Dendritic cell treated with granulocyte-macrophage colony-stimulating factor and Interleukin-4, amounts not matched to agents 40 ng/mL and 50 ng/mL, for 4 days (primary cell): ENCODE data around the gene PGGT1B.
"Not testable (repeated sequence)": the region's sequence is repeated elsewhere in the genome, so short reads cannot be mapped to it uniquely, and the experiment has no call there.

Experiments
- H3K27ac Mint-ChIP-seq: one replicate; pipeline ENCODE4 v1.8.0; 2022; ENCODE audit warnings: mild to moderate bottlenecking, mixed read lengths
- H3K27me3 Mint-ChIP-seq: one replicate; pipeline ENCODE4 v1.8.0; 2022; ENCODE audit warnings: mild to moderate bottlenecking, mixed read lengths
- H3K36me3 Mint-ChIP-seq: one replicate; pipeline ENCODE4 v1.8.0; 2022; ENCODE audit warnings: low read depth, mixed read lengths
- H3K4me1 Mint-ChIP-seq: one replicate; pipeline ENCODE4 v1.8.0; 2022; ENCODE audit warnings: low read depth, mixed read lengths
- H3K4me3 Mint-ChIP-seq: one replicate; pipeline ENCODE4 v1.8.0; 2022; ENCODE audit warnings: mild to moderate bottlenecking, moderate library complexity, mixed read lengths
- H3K9me3 Mint-ChIP-seq: one replicate; pipeline ENCODE4 v1.8.0; 2022; ENCODE audit warnings: mixed read lengths
- intact Hi-C: fragments of 100-400 bp; cut with micrococcal nuclease; formaldehyde crosslinking; loops from one replicate; pipeline ENCODE4 v1.15.0; 2022

PGGT1B gene

DNA sequence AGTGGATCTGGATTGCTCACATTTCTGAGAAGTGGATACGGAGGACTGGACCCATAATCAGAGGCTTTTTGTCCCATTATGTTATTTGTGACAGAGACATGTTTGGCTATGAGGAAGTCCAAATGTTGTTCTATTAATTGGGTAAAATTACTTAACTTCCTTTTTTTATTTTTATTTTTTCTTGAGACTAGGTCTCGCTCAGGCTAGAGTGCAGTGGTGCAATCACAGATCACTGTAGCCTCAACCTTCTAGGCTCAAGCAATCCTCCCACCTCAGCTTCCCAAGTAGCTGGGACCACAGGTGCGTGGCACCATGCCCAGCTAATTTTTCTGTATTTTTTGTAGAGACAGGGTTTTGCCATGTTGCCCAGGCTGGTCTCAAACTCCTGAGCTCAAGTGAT lies 11.9 kb upstream of the PGGT1B start:
- no peaks in the 10 kb centered on the region for H3K27me3 Mint-ChIP-seq
- peaks cover 38% of the 10 kb centered on the region for H3K36me3 Mint-ChIP-seq
- H3K4me3 Mint-ChIP-seq = no peak overlapping the region
- H3K27ac Mint-ChIP-seq = peak overlapping the region; percentile 63
- H3K9me3 Mint-ChIP-seq = no peaks in the 10 kb centered on the region
- intact Hi-C loops = loop anchor here (1.0 to 5.0 kb wide), 2 partner anchors 16 to 568 kb away; partner anchors contain the start of genes AP3S1 and ATG12
- peaks cover 39% of the 10 kb centered on the region for H3K4me1 Mint-ChIP-seq

DNA sequence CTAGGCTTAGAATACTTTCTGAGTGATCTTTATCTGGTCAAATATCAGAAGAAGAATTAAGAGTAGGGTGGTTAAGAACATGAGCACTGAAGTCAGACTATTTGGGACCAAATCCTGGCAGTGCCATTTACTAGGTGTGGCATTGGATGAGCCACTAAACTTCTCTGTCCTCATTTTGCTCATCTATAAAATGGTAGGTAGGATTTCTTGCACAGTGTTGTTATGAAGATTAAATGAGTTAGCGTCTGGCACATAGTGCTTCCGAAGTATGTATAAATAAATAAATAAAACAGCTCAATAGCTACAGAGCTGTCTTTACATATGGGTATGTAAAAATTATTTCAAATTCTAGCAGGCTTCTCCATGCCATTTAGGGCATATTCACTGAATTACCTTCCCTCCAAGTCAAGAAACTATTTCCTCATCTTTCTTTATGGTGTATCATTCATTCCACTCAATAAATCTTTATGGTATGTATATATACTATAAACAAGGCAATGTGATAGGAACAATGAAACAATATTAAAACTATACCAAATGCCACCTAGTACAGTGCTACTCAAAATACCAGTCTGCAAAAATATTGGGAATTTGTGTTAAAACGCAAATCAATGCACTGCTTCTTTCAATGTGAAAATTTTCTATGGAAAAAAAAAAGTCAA lies 9.8 kb upstream of the PGGT1B start:
- Mint-ChIP-seq H3K9me3 (no peaks in the 10 kb centered on the region), H3K36me3 (peaks cover 42% of the 10 kb centered on the region), H3K4me1 (peaks cover 39% of the 10 kb centered on the region), H3K27me3 (no peaks in the 10 kb centered on the region), H3K4me3 (peak overlapping the region; percentile 63), H3K27ac (peak overlapping the region; percentile 83)
- intact Hi-C loops = loop anchor here (5.0 kb wide), 1 partner anchor 570 kb away; the partner anchor contains the start of genes AP3S1 and ATG12

DNA sequence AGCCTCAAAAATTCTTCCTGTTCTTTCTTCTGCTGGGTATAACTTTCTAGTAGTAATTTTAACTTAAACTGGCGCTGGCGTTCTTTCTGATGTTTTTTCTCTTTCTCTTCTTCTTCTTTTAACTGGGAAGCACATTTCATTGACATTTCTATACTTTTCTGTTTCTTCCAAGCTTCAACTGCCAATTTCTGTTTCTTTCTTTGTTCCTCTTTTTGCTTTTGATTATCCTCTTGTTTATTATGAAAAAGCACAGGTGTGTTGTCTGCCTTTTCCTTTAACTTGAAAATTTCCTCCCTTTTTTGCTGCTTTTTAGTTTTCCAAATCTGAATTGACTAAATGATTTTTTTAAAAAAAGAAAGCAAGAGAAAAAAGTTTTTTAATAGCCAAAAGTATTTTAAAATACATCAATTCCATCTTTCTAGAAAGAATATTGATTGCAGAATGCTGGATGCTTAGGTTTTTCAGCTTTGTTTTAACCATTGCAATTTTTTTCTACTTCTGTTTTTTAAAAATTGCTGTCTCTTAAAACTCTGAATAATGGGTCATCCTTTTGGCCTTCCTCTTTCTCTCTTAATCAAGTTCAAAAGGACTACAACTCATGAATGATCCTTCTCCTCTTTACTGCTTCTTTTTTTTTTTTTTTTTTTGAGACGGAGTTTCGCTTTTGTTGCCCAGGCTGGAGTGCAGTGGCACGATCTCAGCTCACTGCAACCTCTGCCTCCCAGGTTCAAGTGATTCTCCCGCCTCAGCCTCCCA lies 8.8 kb upstream of the PGGT1B start:
- Mint-ChIP-seq H3K9me3 (no peaks in the 10 kb centered on the region), H3K4me3 (peak overlapping the region; percentile 63), H3K27me3 (no peaks in the 10 kb centered on the region), H3K36me3 (peaks cover 47% of the 10 kb centered on the region), H3K27ac (peak overlapping the region; percentile 83), H3K4me1 (peaks cover 43% of the 10 kb centered on the region)
- intact Hi-C loops = loop anchor here (1.0 to 5.0 kb wide), 2 partner anchors 25 to 571 kb away; partner anchors contain the start of genes AP3S1, ATG12 and CCDC112

DNA sequence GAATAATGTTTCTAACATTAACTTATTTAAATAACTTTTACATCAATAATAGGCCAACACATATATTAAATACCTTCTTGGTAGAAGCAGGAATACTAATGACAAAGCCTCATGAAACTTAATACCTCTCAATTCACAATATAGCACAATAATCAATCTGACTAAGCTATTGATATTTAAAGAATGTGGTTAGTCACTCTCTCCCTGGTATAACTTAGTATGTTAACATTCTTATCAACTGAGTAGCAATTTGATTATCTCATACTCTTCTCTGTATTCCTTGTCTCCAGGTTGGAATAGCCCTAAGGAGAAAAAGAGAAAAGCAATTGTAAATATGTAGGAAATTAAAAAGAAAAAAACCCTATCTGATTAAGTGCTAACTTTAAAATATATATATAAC lies 4.9 kb upstream of the PGGT1B start:
- Mint-ChIP-seq H3K9me3 (no peaks in the 10 kb centered on the region), H3K27ac (no peak overlapping the region), H3K4me3 (no peak overlapping the region), H3K27me3 (no peaks in the 10 kb centered on the region), H3K36me3 (peaks cover 45% of the 10 kb centered on the region), H3K4me1 (peaks cover 33% of the 10 kb centered on the region)
- intact Hi-C loops = no loop called here

DNA sequence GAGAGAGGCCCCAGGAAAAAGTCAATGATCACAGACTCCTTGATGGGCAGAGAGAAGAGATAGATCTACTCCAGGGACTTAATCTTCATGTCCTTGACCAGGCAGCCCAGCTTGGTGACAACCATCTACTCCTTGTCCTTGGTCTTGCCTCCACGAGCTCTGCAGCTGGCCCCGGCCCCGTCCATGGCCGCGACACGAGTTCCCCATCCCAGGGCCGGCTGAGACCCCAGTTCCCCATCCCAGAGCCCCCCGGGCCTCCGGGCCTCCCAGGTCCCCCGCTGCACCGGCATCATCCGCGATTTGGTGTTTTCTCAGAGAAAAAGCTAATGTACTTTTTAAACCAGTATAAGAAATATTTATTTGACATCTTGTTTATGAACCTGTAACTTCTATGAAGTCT lies 2.5 kb upstream of the PGGT1B start:
- Mint-ChIP-seq H3K27me3 (no peaks in the 10 kb centered on the region), H3K36me3 (peaks cover 42% of the 10 kb centered on the region), H3K4me1 (peaks cover 27% of the 10 kb centered on the region), H3K9me3 (no peaks in the 10 kb centered on the region), H3K27ac (no peak overlapping the region), H3K4me3 (no peak overlapping the region)
- intact Hi-C loops = no loop called here

DNA sequence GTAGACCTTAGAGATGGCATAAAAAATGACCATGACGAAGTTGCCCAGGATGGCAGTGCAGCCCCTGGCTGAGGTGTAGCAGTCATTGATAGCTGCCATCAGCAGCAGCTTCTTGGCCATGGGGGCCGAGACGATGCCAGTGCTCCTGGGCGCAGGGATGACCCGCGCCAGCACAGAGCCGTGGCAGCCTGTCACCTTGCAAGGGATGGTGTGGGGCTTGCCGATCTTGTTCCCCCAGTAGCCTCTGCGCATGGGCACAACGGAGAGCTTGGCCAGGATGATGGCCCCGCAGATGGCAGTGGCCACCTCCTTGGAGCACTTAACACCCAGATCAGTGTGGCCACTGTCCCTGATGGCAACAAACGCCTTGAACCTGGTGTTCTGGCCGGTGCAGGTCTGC lies 2.1 kb upstream of the PGGT1B start:
- H3K4me3 Mint-ChIP-seq = no peak overlapping the region
- intact Hi-C loops = loop anchor here (5.0 kb wide), 1 partner anchor 33 kb away; the partner anchor contains the start of gene CCDC112
- no peaks in the 10 kb centered on the region for H3K9me3 Mint-ChIP-seq

DNA sequence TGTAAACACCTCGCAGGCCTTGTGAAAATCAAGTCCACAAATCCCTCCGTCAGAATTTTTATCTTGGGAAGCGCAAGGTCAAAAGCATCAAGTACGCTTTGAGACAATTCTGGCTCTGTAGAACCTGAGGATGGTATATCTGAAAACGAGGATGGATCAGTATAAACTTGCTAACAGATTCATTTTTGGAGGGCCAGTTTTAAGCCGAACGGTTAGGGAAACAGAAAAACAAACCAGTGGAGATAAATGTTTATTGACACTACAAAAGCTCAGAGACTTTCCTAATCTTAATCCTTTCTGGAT lies 352 bp upstream of the PGGT1B start:
- Mint-ChIP-seq H3K9me3 (no peaks in the 10 kb centered on the region), H3K4me3 (peak overlapping the region; percentile 76), H3K27me3 (no peaks in the 10 kb centered on the region), H3K4me1 (peaks cover 47% of the 10 kb centered on the region), H3K27ac (peak overlapping the region; percentile 100), H3K36me3 (peaks cover 54% of the 10 kb centered on the region)
- intact Hi-C loops = loop anchor here (5.0 kb wide), 1 partner anchor 34 kb away; the partner anchor contains the start of gene CCDC112

More for the DNA sequence above, 2.1 kb upstream of the PGGT1B start:
- Mint-ChIP-seq H3K27me3 (no peaks in the 10 kb centered on the region), H3K27ac (no peak overlapping the region), H3K36me3 (peaks cover 39% of the 10 kb centered on the region), H3K4me1 (peaks cover 30% of the 10 kb centered on the region)

DNA sequence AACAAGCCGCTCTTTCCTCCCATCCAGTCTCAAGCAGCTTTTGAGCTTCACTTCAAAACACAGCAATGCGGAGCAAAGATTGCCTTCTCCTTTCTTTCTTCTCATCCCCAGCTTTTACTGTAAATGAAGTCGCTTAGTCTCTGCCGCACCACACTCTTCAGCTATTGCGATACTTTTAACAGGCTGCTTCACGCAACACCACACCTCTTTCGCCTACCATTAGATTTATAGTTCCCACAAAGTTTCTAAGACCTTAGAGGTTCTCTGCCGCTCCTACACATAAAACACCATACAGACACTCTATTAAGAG lies 711 bp downstream of the PGGT1B start:
- H3K36me3 Mint-ChIP-seq = peaks cover 52% of the 10 kb centered on the region
- peak overlapping the region; percentile 76 for H3K4me3 Mint-ChIP-seq
- peak overlapping the region; percentile 100 for H3K27ac Mint-ChIP-seq
- no peaks in the 10 kb centered on the region for H3K9me3 Mint-ChIP-seq
- H3K27me3 Mint-ChIP-seq = no peaks in the 10 kb centered on the region
- intact Hi-C loops = loop anchor here (5.0 kb wide), 1 partner anchor 35 kb away; the partner anchor contains the start of gene CCDC112
- peaks cover 54% of the 10 kb centered on the region for H3K4me1 Mint-ChIP-seq

DNA sequence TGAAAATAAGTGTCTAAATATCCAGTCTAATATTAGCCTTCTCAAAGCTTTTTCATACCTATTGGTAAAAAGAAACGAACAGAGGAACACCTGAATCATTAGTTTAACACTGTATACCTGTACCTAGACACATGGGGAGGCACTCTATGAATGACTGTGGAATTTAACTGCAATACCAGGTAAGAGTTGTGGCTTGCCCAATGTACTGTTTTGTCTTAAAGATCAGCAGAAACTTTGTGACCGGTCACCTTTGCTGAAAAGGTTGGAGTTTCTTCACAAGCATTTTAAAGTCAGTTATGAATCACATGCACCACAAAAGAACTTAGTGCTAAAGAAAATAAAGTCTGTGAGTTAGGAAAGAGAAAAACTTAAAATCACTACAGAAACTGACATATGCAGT lies 2.4 kb downstream of the PGGT1B start:
- H3K9me3 Mint-ChIP-seq = no peaks in the 10 kb centered on the region
- no peak overlapping the region for H3K27ac Mint-ChIP-seq
- H3K4me3 Mint-ChIP-seq = no peak overlapping the region
- intact Hi-C loops = loop anchor here (5.0 kb wide), 1 partner anchor 37 kb away; the partner anchor contains the start of gene CCDC112
- H3K27me3 Mint-ChIP-seq = no peaks in the 10 kb centered on the region
- H3K36me3 Mint-ChIP-seq = peaks cover 53% of the 10 kb centered on the region
- H3K4me1 Mint-ChIP-seq = peaks cover 52% of the 10 kb centered on the region

DNA sequence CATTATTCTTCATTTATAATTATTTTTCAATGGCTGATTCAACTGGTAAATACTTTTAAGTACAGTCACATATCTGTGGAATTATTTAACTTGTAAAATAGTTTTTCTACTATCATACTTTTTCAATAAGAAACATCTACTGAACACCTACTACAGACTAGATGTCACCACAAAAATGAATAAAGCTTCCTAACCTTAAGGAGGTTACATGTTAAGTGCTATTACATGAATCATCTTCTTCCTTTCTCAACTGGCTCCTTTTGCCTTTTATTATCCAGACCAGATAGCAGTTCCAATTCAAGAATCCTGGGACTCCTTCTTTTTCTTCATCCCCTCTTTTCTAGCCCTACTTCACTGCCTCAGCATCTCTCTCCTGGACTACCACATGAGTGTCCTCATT lies 4.7 kb downstream of the PGGT1B start:
- Mint-ChIP-seq H3K4me1 (peaks cover 49% of the 10 kb centered on the region), H3K36me3 (peaks cover 44% of the 10 kb centered on the region), H3K27ac (no peak overlapping the region), H3K27me3 (no peaks in the 10 kb centered on the region), H3K4me3 (no peak overlapping the region), H3K9me3 (no peaks in the 10 kb centered on the region)
- intact Hi-C loops = no loop called here

DNA sequence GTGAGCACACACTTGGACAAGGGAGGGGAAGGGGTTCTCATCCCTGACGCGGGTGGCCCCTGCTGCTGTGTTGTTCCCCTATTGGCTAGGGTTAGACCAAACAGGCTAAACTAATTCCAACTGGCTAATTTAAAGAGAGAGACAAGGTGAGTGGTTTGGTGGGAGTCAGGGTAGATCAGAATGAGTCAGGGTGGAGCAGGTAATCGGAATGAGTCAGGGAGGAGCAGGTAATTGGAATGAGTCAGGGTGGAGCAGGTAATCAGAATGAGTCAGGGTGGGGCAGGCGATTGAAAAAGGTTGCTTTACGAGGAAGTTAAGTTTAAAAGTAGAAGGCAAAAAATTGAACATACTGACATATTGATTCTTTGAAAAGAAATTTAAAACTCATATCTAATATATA lies 13.3 kb downstream of the PGGT1B start:
- not testable (repeated sequence) for H3K4me3 Mint-ChIP-seq, H3K27me3 Mint-ChIP-seq, H3K27ac Mint-ChIP-seq, H3K9me3 Mint-ChIP-seq
- Mint-ChIP-seq H3K4me1 (peaks cover 29% of the 10 kb centered on the region), H3K36me3 (peaks cover 26% of the 10 kb centered on the region)
- intact Hi-C loops = loop anchor here (5.0 kb wide), 1 partner anchor 1637 kb away; no protein-coding TSS in a partner anchor

DNA sequence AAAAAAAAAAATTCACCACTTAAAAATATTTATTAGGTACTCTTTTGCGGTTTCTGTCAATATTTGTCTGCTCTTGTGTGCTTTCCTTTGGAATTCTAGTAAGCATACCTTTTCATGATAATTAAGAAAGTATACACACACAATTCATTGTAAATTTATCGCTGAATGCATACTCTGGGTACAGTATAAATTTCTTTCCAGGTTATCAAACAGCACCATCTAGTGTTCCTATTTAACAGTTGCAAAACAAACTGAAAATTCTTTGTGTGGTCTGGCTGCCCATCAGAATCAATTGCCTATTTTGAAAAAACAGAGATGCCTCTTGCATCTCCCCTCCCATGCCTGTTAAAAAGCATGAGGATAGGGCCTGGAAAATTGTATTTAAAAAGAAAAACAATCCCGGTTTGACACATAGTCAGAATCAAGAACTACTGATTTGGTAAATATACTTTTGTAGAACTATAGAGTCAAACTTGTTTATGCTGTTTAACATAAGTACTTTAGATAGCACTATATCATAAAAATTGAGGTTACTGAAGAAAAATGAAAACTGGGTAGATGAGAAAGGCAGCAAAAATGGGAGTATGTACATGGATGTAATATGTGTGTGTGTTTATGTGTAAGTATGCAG lies 16.2 kb downstream of the PGGT1B start:
- H3K27me3 Mint-ChIP-seq = no peaks in the 10 kb centered on the region
- intact Hi-C loops = loop anchor here (1.0 to 5.0 kb wide), 2 partner anchors 148 to 1634 kb away; no protein-coding TSS in a partner anchor
- H3K36me3 Mint-ChIP-seq = peaks cover 26% of the 10 kb centered on the region
- no peaks in the 10 kb centered on the region for H3K9me3 Mint-ChIP-seq
- H3K27ac Mint-ChIP-seq = no peak overlapping the region
- H3K4me1 Mint-ChIP-seq = peaks cover 36% of the 10 kb centered on the region
- no peak overlapping the region for H3K4me3 Mint-ChIP-seq

DNA sequence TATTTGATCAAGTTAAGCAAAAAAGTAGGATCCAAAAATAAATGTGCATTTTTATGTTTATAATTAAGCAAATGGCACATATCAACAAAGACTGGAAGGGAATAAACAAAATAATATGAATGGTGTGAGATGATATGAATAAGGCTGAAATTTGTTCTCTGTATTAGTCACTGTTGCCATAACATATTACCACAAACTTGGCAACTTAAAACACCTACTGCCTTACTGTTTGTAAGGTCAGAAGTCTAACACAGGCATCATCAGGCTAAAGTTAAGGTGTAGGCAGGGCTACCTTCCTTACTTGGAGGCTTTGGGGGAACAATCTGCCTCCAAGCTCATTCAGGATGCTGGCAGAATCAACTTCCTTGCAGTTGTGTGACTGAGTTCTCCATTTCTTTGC lies 19.3 kb downstream of the PGGT1B start:
- no peak overlapping the region for H3K4me3 Mint-ChIP-seq
- peaks cover 16% of the 10 kb centered on the region for H3K4me1 Mint-ChIP-seq
- intact Hi-C loops = no loop called here
- H3K27me3 Mint-ChIP-seq = no peaks in the 10 kb centered on the region
- peaks cover 34% of the 10 kb centered on the region for H3K36me3 Mint-ChIP-seq
- H3K9me3 Mint-ChIP-seq = no peaks in the 10 kb centered on the region
- no peak overlapping the region for H3K27ac Mint-ChIP-seq
